Endothelial cell of umbilical vein (primary cell): ENCODE data around the gene LIG3. TPM values are rescaled to one million over a fixed set of nuclear protein-coding genes. Genes with fewer than 3 reads are reported as not detected.
"Not testable (repeated sequence)": the region's sequence is repeated elsewhere in the genome, so short reads cannot be mapped to it uniquely, and the experiment has no call there.

Experiments
- BruUV-seq: library from RNA; stranded (reverse); fragments of 400-500 nt; replicated peaks from 2 replicates; lab custom pipeline; 2021; lab: Mats Ljungman, UMichigan
- CTCF ChIA-PET: fragments of 300-600, 350-600 bp; sonication (Branson Sonifier 250); formaldehyde crosslinking; loops from one replicate; lab custom pipeline; 2021; ENCODE audit warnings: antibody characterized with exemption, inconsistent platforms; lab: Charles Lee
- POLR2A ChIA-PET: fragments of 300-600, 350-600 bp; sonication (Branson Sonifier 250); formaldehyde crosslinking; loops from one replicate; lab custom pipeline; 2021; ENCODE audit warnings: antibody characterized with exemption, inconsistent platforms; lab: Charles Lee
- DNase-seq: peaks from one replicate; pipeline ENCODE4 v3.0.0-alpha.2; 2011; ENCODE audit warnings: low read depth, low spot score
- FAIRE-seq: peaks from 2 replicates; lab custom pipeline; 2011; peaks lifted over from hg19 to GRCh38; lab: Jason Lieb, UNC
- H2AFZ ChIP-seq: 2 replicates; pipeline ENCODE4 v1.6.0; 2012; ENCODE audit warnings: low read depth, low read length, control low read depth, inconsistent platforms
- H3K27ac ChIP-seq: 2 replicates; pipeline ENCODE4 v1.5.1; 2011; ENCODE audit warnings: low read depth, mild to moderate bottlenecking, control low read depth, low read length, moderate library complexity; ENCODE audit not compliant: insufficient read depth
- H3K27me3 ChIP-seq, 2 experiments: 2 replicates each; pipeline versions ENCODE4 v1.6.0 to v1.6.1; 2011; ENCODE audit warnings: low read length in 2 of 2, mixed read lengths in 1 of 2; ENCODE audit not compliant: control insufficient read depth in 2 of 2, insufficient read depth in 2 of 2
- H3K36me3 ChIP-seq, 2 experiments: 2 replicates in 1 of 2; 3 replicates in 1 of 2; pipeline ENCODE4 v1.5.1; 2011; ENCODE audit warnings: low read length in 2 of 2, mild to moderate bottlenecking in 1 of 2, moderate library complexity in 1 of 2; ENCODE audit not compliant: control insufficient read depth in 2 of 2, insufficient read depth in 2 of 2; ENCODE audit errors: extremely low read depth in 1 of 2
- H3K4me1 ChIP-seq: 3 replicates; pipeline ENCODE4 v1.5.1; 2011; ENCODE audit warnings: mild to moderate bottlenecking, low read length; ENCODE audit not compliant: control insufficient read depth, insufficient read depth; ENCODE audit errors: extremely low read depth
- H3K4me2 ChIP-seq: 2 replicates; pipeline ENCODE4 v1.6.1; 2011; ENCODE audit warnings: low read length, control low read depth, mixed read lengths; ENCODE audit not compliant: insufficient read depth
- H3K4me3 ChIP-seq, 3 experiments: fragments of 200-600 bp in 1 of 3; sonication (generic), shearing (Covaris generic) in 1 of 3; replicated peaks in 1 of 3; 2 replicates each; pipeline ENCODE4 v1.5.1; 2011 to 2016; ENCODE audit warnings: control low read depth in 3 of 3, low read length in 3 of 3, mild to moderate bottlenecking in 2 of 3, inconsistent platforms in 1 of 3, low read depth in 1 of 3, moderate library complexity in 1 of 3; ENCODE audit not compliant: insufficient read depth in 1 of 3
- H3K79me2 ChIP-seq: 2 replicates; pipeline ENCODE4 v1.6.0; 2012; ENCODE audit warnings: low read length, inconsistent platforms; ENCODE audit not compliant: control insufficient read depth, insufficient read depth
- H3K9ac ChIP-seq: replicated peaks from 2 replicates; pipeline ENCODE3; 2011; ENCODE audit warnings: low read length, control low read depth; ENCODE audit not compliant: insufficient read depth; ENCODE audit errors: extremely low read depth
- H3K9me1 ChIP-seq: replicated peaks from 3 replicates; pipeline ENCODE4 v1.6.0; 2011; ENCODE audit warnings: mild to moderate bottlenecking, low read length; ENCODE audit not compliant: control insufficient read depth, insufficient read depth; ENCODE audit errors: extremely low read depth
- H3K9me3 ChIP-seq: replicated peaks from 2 replicates; pipeline ENCODE4 v1.5.1; 2012; ENCODE audit warnings: low read length, inconsistent platforms; ENCODE audit not compliant: control insufficient read depth, insufficient read depth
- H4K20me1 ChIP-seq: replicated peaks from 2 replicates; pipeline ENCODE3; 2011; ENCODE audit warnings: mild to moderate bottlenecking, low read length; ENCODE audit not compliant: control insufficient read depth, insufficient read depth; ENCODE audit errors: extremely low read depth
- CTCF ChIP-seq, 2 donors: IDR thresholded peaks; 1 replicate in 1 of 2; 2 replicates in 1 of 2; pipeline ENCODE4 v1.5.1; 2011; ENCODE audit warnings: low read length in 2 of 2, mild to moderate bottlenecking in 2 of 2, moderate library complexity in 2 of 2, control low read depth in 1 of 2, inconsistent platforms in 1 of 2, low read depth in 1 of 2; ENCODE audit not compliant: insufficient read depth in 1 of 2; ENCODE audit errors: extremely low read depth in 1 of 2
- EZH2 ChIP-seq: IDR thresholded peaks from 2 replicates; pipeline ENCODE4 v1.6.1; 2012; ENCODE audit warnings: borderline replicate concordance, low read depth, mild to moderate bottlenecking, moderate library complexity, low read length, inconsistent platforms; ENCODE audit not compliant: severe bottlenecking
- FOS ChIP-seq: IDR thresholded peaks from 2 replicates; pipeline ENCODE4 v1.6.1; 2011; ENCODE audit warnings: mild to moderate bottlenecking, low read length, moderate library complexity, borderline replicate concordance; ENCODE audit not compliant: insufficient read depth
- GATA2 ChIP-seq: IDR thresholded peaks from 2 replicates; pipeline ENCODE4 v1.7.0; 2011; ENCODE audit warnings: low read depth, mild to moderate bottlenecking, moderate library complexity, mixed read lengths, low read length; ENCODE audit not compliant: insufficient read length, insufficient read depth
- JUN ChIP-seq: IDR thresholded peaks from 2 replicates; pipeline ENCODE4 v1.6.1; 2011; ENCODE audit warnings: borderline replicate concordance, low read depth; ENCODE audit not compliant: insufficient read length, insufficient read depth
- MAX ChIP-seq: IDR thresholded peaks from 2 replicates; pipeline ENCODE4 v1.6.1; 2011; ENCODE audit not compliant: insufficient read depth, insufficient read length
- MYC ChIP-seq: IDR thresholded peaks from one replicate; pipeline ENCODE4 v1.6.1; 2011; ENCODE audit warnings: mild to moderate bottlenecking, low read depth, low read length
- POLR2A ChIP-seq: IDR thresholded peaks from 2 replicates; pipeline ENCODE4 v1.6.1; 2012; ENCODE audit warnings: low read depth, mild to moderate bottlenecking, control low read depth, low read length
- POLR2AphosphoS5 ChIP-seq: IDR thresholded peaks from 2 replicates; pipeline ENCODE4 v1.6.1; 2012; ENCODE audit warnings: low read depth, mild to moderate bottlenecking, control low read depth, low read length, moderate library complexity; ENCODE audit not compliant: insufficient read depth
- dilution Hi-C: fragments of 300-500 bp; cut with MboI; formaldehyde crosslinking; loops from one replicate; pipeline ENCODE4 v1.15.0; 2019; ENCODE audit warnings: low sequenced_read_pairs; ENCODE audit not compliant: extremely low pct_ligation_motif_present
- intact Hi-C: fragments of 100-400 bp; cut with micrococcal nuclease; formaldehyde crosslinking; loops from one replicate; pipeline ENCODE4 v1.10.0; 2022
- polyA plus RNA-seq, 4 experiments: library from polyadenylated mRNA; depleted of rRNA in 3 of 4; stranded (reverse) in 3 of 4; unstranded in 1 of 4; fragments of >200 nt; gene quantifications; 2 replicates each; pipeline versions ENCODE4 v1.2.1 to v1.2.3, GENCODE V29; 2011 to 2012; ENCODE audit warnings: missing spikeins in 1 of 4
- total RNA-seq: library from RNA; stranded (reverse); gene quantifications from 2 replicates; pipeline ENCODE4 v1.2.3, GENCODE V29; 2021

The LIG3 gene
- total and polyA plus RNA-seq, 2 donors (not counting 3 experiments of a cell fraction or from before 2014, with no cell fraction given): 25.8 to 35.3 TPM

GRCh38 chr17:34999456-34999855 lies 19.1 kb downstream of the LIG3 start:
- Histone ChIP-seq H3K4me2 (no peak overlapping the region), H3K27ac (no peak overlapping the region), H4K20me1 (no peaks in the 10 kb centered on the region), H3K9ac (no peak overlapping the region), H3K27me3 (no peaks in the 10 kb centered on the region), H3K36me3 (peaks cover 5 to 12% of the 10 kb centered on the region in 2 experiments), H3K4me1 (peaks cover 2% of the 10 kb centered on the region), H3K4me3 (no peak overlapping the region), H3K9me3 (no peaks in the 10 kb centered on the region), H3K9me1 (no peaks in the 10 kb centered on the region), H3K79me2 (no peaks in the 10 kb centered on the region), H2AFZ (no peak overlapping the region)
- dilution Hi-C loops (loop anchor here (25.0 kb wide), 1 partner anchor 113 kb away; the partner anchor contains the start of genes FNDC8 and RAD51D), intact Hi-C loops (loop anchor here (2.0 kb wide), 1 partner anchor 23 kb away; no protein-coding TSS in a partner anchor)
- no TSS peak for BruUV-seq
- CTCF ChIA-PET: interaction anchor here (0.6 to 4.8 kb wide), 7 partner anchors 54 to 119 kb away, joined by 3 to 38 read pairs (median 4); partner anchors contain the start of genes RAD51D and RFFL
- POLR2A ChIA-PET: interaction anchor here (0.6 kb wide), 1 partner anchor 87 kb away, joined by 3 read pairs; no protein-coding TSS in a partner anchor
- no peak for DNase-seq
- TF ChIP-seq POLR2A: no peak
- TF ChIP-seq MYC: no peak
- TF ChIP-seq GATA2: no peak
- no peak for TF ChIP-seq FOS
- TF ChIP-seq CTCF (IDR thresholded peaks at IDR 0.05; ENCODE audit: extremely low read depth in 1 of 2, insufficient read depth in 1 of 2, low read depth in 1 of 2, low read length in 2 of 2): no peak
- no peak for TF ChIP-seq MAX
- no peak for TF ChIP-seq EZH2
- TF ChIP-seq JUN: no peak
- no peak for TF ChIP-seq POLR2AphosphoS5
- no peak for FAIRE-seq

GRCh38 chr17:35000965-35001364 lies 20.7 kb downstream of the LIG3 start:
- H3K27ac ChIP-seq, H2AFZ ChIP-seq, H4K20me1 ChIP-seq, H3K27me3 ChIP-seq, H3K79me2 ChIP-seq, H3K9me1 ChIP-seq, dilution Hi-C loops, H3K4me2 ChIP-seq, BruUV-seq, intact Hi-C loops, H3K9me3 ChIP-seq, POLR2A ChIA-PET, DNase-seq, H3K9ac ChIP-seq, H3K4me1 ChIP-seq, H3K4me3 ChIP-seq, FAIRE-seq: not testable (repeated sequence)
- peaks cover 5 to 12% of the 10 kb centered on the region in 2 experiments for H3K36me3 ChIP-seq
- CTCF ChIA-PET: interaction anchor here (1.0 to 4.8 kb wide), 4 partner anchors 9 to 118 kb away, joined by 3 to 38 read pairs (median 6); partner anchors contain the start of genes RAD51D and RFFL
